ENCODE data around the gene CCDC142.

Gene CCDC142

DNA sequence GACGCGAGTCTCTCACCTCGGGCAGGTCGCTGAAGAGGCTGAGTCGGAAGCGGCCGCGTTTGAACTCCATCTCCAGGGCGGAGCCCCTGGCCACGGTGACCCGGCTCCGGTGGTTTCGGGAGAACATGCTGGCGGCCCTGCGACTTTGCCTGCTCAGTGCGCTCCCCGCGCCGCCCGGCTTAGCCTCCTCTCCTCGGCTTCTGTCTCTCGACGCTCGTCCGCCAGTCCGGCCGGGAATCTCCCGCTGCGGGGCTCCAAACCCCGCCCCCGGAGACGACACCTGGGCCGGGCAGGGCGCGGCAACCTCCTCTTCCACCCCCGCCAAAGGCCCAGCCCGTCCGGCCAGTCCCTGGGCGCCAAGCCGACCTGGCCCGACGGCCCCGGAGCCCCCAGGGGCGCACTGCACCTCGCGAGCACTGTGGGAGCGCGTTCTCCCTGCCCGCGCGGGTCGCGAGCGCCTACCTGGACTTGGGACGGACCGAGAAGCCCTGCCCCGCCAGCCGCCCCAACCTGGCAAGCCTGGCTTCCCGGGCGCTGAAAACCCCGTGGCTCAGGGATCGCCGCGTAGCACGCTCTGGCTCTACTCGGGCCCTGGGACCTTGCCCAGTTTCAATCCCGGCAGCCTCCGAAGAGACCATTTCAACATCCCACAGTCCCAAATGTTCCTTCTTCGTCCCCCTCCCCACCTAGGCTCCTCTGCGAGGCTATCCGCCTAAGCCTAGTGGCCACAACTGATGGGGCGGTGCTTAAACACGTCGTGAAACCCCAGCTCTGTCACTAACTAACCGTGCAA, 40.9 kb downstream of the CCDC142 start, which contains the start of gene RTKN:
TSS of gene RTKN (minus strand) at position 248 of the 793 bp plus-strand sequence. CDS start at position 127, 121 bp downstream.
- DNase-seq, result peak; percentile 31 to 45

DNA sequence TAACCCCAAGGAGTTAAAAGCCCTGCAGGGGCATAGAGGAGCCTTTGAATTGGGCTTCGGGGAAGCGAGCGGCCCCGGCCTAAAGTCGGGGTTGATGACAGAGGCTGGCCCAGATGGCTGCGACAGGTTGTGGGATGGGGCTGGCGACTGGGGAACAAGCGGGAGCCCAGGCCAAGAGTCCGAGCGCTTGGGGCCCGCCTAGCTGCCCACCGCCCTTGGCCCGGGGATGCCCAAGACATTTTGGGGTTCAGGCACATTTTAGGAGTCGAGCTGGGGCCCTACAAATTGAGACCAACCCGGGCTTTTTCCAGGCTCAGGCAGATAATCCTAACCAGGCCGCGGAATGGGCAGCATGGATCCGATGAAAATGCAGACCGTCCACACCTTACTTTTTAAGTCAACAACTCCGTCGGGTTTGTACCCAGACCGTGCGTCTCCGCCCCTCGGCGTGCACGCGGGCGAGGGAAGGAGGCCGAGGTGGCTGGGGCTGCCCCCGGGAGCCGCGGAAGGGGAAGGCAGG, 41.6 kb downstream of the CCDC142 start:
- no peak for DNase-seq

DNA sequence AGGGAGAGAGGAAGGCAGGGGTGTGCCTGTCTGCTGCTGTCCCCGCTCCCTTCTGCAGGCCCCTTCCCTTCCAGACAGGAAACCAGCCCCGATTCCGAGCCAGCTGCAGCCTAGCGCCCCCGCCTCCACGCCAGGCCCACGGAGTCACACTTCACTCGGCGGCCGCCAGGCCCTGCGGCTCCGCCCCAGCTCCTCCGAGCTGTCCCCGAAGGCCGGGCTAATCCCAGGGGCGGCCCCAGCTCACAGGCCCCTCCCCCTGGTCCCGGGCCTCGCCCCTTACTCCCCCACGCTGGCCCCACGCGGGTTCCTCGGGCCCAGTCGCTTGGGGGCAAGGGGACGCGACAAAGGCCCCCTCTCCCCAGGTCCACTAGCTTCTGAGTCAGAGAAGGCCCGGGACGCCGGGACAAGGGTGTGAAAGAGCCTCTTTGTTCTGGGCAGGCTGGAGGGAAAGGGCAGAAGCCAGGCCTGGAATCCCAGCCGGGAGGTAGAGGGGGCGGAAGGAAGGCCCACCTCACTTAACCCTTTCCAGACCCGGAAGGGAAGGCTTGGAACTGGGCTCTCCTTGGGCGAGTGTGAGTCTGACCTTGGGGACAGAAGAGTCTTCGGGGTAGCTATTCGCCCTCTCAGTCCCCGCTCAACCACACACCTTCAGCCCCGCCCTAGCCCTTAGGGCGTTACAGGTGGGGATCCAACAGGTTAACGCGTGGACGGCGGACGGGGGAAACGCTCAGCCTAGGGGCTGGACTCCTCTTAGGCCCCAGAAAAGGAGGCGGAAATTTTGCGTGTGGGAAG, 42.2 kb downstream of the CCDC142 start:
- DNase-seq, result peak; percentile 51 to 60

DNA sequence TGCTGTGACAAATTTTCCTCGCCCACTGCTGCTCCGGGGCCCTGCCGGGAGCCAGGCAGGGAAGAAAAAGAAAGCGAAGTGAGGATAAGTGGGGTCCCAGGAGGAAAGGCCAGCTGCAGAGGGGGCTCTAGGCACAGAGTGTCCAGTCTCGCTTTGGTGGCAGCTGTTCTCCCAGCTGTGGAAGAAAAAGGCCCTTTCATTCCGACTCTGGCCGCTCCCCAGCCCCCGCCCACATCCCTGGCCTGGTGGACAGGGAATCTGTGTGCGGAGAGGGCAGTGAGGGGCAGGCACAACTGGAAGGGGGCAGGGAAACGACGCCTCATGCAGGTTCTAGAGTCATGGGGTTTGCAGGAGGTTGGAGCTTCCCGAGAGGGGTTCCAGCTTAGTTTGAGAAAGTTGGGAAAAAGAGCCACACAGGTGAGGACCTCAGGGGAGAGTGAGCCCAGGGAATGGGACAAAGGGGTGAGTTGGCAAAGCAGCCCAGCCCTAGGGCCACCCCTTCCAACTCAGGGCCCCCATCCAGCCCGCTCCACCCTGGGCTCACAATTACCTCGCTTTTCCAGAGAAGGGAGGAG, 42.9 kb downstream of the CCDC142 start:
- no peak for DNase-seq

DNA sequence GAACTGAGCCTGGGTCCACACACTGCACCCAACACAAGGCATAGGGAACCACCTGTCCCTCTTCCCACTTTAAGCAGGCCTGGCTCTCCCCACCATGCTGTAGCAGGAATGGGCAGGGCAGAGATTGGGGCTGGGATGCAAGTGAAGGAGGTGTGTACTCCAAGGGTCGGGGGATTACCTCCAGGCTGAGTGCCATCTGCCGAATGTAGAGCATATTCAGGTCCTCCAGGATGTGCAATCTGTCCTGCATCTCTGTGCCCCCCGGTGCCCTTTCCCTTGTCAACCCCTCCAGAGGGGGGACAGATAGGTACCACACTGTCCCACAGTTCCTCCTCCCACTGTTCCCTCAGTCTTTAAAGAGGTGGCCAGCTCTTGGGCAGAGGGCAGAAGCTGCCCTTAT, 43.4 kb downstream of the CCDC142 start:
- DNase-seq, result no peak

DNA sequence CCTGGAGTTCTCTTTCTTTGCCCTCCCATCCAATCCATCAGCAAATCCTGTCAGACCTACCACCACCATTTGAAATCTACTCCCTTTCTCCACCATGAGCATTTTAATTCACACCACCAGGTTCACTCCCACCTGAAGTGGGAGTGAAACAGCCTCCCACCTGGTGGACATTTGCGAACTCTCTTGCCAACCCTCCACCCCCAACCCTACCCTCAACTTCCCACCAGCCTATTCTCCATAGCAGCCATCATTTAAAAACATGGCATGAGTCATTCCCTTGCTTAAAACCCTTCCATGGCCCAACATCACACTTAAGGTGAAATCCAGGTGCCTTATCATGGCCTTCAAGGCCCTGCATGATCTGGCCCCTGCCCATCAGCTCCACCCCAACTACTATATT, 44.5 kb downstream of the CCDC142 start:
- no peak for DNase-seq

DNA sequence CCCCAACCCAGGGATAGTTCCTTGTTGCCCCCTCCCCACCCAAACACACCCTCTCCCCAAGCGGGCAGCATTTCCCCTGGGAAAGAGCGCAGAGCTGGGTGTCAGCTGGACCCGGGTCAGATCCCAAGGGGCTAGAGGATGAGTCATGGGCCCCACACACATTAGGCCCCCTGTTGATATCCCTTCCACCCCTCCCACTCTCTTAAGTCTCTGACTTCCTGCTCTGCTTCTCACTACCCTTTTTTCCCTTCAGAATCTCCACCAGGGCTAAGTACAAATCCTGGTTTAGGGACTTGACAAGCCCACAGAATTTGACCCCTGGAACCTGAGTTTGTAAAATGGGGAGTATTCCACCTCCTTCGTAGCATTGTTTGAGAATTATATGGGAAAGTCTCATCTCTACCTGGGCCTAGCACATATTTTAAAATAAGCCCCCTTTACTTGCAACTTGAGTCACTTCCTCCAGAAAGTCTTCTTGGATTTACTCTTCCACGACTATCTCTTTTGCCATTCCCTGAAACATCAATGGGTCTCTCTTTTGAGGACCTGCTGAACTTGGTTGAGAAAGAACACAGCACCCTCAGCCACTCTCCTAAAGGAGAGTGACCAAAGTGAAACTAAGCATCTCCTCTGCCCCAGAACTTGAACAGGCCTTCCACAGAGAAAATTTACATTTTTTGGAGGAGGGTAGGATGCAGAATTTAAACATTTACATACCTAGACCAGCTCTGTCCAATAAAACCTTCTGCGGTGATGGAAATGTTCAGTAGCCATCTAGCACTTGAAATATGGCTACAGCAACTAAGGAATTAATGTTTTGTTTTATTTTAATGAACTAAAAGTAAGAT, 45.7 kb downstream of the CCDC142 start:
- no peak for DNase-seq

DNA sequence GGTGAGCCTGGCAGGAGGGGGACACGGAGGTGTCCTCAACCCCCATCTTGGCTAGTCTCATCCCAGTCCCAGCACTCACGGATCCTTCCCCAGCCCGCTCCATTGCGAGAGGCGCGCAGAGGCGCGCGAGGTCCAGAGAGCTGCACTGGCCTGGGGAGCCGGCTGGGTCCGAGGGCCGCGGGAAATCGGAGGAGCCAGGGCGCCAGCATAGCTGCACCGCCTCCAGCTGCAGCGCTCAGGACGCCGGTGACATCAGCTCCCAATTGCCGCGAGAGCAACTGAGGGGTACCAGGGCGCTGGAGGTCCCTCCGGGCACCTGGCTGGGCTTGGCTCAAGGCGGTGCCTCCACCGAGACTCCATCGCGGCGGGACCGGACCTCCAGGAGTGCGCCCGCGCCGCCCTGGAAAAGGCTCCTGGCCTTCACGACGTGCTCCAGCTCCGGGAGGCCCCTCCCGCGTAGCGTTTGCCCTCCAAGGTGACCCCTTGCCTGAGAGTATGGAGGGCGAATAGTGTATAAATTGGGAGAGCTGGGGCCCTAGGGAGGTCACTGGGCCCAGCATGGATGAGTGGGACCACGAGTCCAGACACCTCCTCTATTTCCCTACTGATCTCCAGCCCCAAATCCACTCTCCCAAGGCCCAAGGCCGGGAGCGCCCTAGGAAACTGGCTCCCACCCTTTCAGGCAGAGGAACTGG, 46.5 kb downstream of the CCDC142 start:
- DNase-seq, result no peak

DNA sequence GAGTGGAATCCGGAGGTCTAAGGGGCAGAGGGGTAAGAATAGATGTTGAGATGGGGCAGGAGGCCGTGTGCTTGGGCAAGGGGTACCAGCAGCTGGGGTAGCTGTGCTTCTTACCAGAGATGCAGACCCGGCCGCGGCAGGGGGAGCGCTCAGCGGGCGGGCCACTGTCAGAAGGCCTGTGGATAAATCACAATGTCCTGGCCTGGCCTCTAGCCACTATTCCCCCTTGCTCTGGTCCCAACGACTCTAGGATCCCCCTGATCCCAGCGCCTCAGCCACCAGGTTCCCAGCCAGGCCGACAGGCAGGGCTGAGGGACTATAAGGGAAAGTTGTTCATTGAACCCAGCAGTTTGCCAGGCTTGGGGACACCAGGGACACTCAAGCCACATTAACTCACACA, 52.3 kb downstream of the CCDC142 start:
- no peak for DNase-seq

DNA sequence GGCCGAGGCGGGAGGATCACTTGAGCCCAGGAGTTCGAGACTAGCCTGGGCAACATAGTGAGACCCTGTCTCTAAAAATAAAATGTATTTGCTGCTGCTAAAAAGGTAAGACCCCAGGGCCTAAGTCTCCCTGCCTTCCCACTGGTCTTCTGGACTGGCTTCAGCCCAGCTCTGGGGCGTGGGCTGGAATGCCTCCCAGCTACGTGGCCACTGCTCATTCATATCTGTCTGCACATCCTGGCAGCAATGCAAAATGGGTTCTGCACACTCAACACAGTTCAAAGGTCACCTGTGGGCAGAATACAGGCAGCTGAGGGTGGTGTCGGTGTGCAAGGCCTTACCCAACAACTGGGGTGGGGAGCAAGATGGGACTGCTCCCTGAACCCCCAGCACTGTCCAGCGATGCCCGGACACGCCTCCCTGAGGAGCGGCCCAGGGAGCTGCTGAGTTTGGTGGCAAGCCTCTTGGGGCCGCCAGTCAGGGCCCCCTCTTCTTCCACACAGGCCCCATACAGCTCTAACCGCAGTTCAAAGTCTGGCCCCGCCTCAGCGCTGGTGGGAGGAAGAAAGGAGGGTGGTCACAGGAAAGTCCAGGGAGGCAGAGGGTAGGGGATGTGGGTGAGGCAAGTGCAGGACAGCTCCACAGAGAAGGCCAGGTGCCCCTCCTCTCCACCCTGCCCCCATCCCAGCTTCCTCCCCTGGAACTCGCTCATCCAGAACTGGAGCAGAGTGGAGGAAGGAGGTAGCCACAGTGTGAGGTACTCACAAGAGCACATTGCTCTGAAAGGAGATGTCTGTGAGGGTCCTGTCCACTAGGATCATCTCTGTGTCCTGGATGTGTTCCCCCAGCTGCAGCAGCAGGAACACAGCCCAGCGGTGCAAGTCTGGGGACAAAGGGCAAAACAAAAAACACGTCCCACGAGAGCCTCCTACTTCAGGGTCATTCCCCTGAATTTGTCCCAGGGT, 53.0 kb downstream of the CCDC142 start:
- DNase-seq, result no peak

DNA sequence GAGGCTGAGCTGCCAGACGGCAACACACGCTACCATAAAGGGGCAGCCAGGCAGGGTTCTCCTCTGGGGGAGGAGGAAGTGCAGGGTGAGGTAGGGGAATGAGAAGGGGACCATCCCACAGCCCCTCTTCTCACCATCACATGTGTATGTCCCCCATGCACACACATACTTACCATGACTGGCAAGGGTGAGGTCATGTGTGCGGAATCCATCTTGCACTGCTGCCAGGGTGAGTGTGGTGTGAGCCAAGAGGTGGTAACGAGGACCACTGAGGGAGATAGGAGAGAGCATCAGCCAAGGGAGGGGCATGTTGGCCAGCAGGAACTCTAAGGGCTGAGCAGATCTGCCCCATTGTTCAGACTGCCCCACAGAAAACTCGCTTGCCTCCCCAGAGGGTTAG, 54.1 kb downstream of the CCDC142 start:
- DNase-seq, result no peak

DNA sequence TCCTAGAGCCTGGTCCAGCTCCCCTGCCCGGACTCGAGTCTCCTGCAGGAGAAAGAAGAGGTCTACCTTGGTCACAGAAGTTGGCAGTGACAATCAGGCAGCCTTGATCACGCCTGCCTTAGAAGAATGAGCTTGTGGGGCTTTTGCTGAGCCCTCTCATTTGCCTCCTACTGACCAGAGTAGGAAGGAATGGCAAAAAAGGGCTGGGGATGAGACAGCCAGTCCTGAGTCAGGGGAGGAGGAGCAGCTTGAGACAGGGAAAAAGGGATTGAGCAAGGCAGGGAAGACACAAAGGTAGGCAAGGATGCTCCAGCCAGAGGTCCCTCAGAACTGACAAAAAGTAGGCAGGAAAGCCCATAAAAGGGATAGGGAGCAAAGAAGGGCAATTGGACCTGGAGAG, 55.2 kb downstream of the CCDC142 start:
- DNase-seq, result no peak

DNA sequence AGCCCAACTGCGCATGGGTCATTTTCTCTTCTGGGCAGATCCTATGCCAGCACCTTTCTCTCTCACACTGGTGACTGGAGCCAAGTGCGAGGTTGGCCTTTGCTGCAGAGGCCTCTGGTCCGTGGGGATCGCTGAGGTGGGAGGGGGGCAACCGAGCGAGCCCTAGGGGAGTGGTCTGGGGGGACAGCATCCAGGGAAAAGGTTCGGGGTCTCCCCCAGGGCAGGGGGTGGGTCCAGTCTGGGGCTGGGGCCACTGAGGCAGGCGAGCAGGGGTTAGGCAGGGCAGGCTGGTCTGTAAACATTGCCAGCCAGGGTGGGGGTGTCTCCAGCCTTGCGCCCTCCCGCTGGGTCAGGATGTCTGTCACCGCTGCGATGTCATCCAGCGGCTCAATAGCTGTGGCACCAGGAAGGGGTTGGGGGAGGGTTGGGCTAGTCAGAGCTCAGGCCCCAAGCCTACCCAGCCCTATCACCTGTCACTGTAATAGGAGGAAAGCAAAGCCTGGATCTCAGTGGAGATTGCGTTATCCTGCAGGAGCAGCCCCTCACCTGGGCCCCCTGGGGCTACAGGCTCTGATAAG, 56.5 kb downstream of the CCDC142 start:
- DNase-seq, result no peak

DNA sequence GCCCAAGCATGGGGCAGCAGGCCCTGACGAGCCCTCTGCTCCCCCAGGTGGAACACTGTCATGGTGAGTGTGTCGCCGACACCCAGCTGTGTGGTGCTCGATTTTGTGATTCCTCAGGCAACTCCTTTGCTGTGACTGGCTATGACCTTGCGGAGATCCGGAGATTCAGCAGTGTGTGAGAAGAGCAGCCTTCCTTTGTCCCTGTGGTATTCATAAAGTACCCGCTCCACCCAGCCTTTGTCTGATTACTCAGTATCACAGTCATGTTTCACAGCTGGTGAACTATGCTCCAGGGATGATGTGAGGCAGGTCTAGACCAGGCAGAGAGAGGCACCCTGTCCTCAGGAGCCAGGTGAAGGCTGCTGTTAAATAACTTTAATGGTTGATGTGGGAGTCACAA, 57.3 kb downstream of the CCDC142 start:
- no peak for DNase-seq

DNA sequence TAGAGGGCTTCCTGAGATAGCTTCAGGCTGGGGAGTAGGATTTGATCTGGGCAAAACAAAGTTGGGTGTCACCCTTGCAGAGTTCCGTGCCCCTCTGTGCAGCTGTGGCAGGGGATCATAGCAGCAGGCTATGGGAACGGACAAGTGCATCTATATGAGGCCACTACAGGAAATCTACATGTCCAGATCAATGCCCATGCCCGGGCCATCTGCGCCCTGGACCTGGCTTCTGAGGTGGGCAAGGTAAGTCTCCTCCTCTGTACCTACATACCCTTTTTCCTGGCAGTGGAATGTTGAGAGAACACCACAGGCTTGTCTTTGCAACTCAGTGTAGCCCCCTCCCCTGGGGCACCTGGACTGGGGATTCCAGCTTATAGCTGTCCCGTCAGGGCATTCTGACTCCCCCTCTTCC, 57.8 kb downstream of the CCDC142 start:
- DNase-seq, result no peak

DNA sequence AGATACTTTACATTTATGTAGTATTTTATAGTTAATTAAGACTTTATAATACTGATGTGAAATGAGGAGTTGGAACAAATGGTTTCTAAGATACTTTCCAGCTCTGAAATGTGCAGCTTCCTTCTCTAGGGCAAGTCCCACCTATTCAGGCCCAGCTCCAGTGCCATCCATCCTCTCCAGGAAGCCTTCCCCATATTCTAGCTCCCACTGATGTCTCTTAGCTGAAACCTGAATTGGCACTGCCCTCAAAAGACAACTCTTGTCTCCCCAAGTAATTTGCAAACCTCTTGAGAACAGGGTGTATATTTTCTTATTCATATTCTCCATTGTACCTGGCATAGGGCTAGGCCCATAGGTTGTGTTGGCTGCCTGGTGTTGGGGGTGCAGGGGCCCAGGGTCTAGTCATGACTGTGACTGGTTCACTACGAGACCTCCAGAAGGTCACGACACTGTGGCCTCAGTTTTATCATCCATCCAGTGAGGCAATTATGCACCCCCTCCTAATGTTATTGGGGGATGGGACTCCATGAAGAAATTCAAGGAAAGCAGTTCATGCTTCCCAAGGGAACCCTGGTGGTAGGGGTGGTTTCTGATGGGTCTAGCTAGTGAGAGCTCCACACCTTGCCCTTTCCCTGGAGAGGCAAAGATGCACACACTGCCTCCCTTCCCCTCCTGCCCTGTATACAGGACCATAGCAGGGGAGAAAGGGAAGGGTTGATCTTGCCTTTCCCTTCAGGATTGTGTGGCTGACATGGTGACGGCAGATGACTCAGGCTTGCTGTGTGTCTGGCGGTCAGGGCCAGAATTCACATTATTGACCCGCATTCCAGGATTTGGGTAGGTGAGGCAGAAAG, 58.4 kb downstream of the CCDC142 start:
- DNase-seq, result no peak
